Measurements from ENCODE around the gene PIK3C2A. TPM values are rescaled to one million over a fixed set of nuclear protein-coding genes. Genes with fewer than 3 reads are reported as not detected.
A peak's percentile ranks its signal among the peaks of the same experiment; 100 is the strongest.

The PIK3C2A gene
- polyA plus RNA-seq (27.9 to 44.7 TPM (median 33.2 TPM) in 3 replicates), polyA minus RNA-seq (6.4 to 82.6 TPM (median 32.4 TPM) in 3 replicates)
- polyA plus RNA-seq (2011; ENCODE audit: low read depth), result 35.0 TPM
- 17.7 and 41.7 TPM in 2 replicates for polyA plus RNA-seq (2011; cell fraction: cytosol; rRNA removed)
- 42.7 and 54.8 TPM in 2 replicates for polyA plus RNA-seq (2011; cell fraction: nucleus; rRNA removed)
- polyA plus RNA-seq (2012; ENCODE audit: low replicate concordance), result 15.0 and 26.8 TPM in 2 replicates
- 34.0 TPM for polyA minus RNA-seq (2011; cell fraction: cytosol; rRNA and poly(A)+ RNA removed)
- 38.8 and 84.4 TPM in 2 replicates for polyA minus RNA-seq (2011; cell fraction: nucleus; rRNA and poly(A)+ RNA removed)

DNA sequence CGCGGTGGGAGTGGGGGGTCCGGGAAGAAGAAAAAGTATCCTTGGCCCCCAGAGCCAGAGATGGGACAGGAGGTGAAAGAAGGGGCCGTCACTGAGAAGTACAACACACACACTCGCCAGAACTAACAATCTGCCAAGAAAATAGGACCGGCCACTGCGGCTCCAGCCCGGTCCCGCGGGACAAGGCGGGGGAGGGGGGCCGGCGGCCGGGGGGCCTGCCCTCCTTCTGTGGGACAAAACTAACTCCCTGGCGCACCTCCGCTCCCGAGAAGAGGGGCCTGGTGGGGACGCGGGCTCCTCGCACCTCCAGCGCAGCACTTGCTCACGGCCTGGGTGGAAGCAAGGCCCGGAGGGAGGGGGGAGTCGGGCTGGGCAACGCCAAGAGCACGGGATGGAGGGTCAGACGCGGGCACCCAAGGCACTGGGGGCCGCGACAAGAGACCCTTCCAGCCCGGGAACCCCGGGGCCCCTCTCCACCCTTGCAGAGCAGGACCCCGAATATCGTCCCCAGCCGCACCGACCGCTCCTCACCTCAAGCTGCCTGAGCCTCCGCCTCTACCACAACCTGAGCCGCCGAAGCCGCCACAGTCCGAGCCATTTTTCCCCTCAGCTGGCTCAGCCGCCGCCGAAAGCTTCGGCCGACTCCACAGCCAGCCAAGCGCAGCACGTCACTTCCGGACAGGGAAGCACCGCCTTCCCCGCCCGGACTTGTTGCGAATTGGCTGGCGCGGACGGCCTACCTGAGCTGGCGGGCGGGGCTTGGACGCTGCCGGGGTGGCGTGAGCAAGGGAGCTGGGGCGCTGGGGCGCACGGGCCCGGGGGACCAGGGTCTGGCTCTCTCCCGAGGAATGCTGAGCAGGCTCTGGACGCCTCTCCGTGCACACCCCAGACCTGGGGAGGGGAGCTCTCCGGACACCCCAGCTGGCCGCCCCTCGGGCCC, at the start of gene PIK3C2A:
PIK3C2A (minus strand) TSS at position 670 of the 940 bp plus-strand sequence. CDS start 38,245 bp downstream, outside the sequence.
- peak within 1 kb of the TSS; percentile 100 for H3K9ac ChIP-seq (ENCODE audit: control insufficient read depth, extremely low read depth, insufficient read depth, low read length)
- no peaks in the 10 kb centered on the region for H3K9me3 ChIP-seq (ENCODE audit: control insufficient read depth, low read depth, low read length)
- no peaks in the 10 kb centered on the region for H4K20me1 ChIP-seq (ENCODE audit: control insufficient read depth, extremely low read depth, insufficient read depth, low read length)
- FAIRE-seq (no peak), DNase-seq (ENCODE audit: low read depth, low spot score) (peak; percentile 61)
- H3K79me2 ChIP-seq (ENCODE audit: control insufficient read depth, insufficient read depth, low read length), result peaks cover 48% of the 10 kb centered on the region
- dilution Hi-C loops (cut with MboI; ENCODE audit: extremely low pct_ligation_motif_present, low sequenced_read_pairs), result no loop called here
- H3K27me3 ChIP-seq (ENCODE audit: control insufficient read depth, extremely low read depth, insufficient read depth, low read length), result no peaks in the 10 kb centered on the region
- TF ChIP-seq, protein P1, sequence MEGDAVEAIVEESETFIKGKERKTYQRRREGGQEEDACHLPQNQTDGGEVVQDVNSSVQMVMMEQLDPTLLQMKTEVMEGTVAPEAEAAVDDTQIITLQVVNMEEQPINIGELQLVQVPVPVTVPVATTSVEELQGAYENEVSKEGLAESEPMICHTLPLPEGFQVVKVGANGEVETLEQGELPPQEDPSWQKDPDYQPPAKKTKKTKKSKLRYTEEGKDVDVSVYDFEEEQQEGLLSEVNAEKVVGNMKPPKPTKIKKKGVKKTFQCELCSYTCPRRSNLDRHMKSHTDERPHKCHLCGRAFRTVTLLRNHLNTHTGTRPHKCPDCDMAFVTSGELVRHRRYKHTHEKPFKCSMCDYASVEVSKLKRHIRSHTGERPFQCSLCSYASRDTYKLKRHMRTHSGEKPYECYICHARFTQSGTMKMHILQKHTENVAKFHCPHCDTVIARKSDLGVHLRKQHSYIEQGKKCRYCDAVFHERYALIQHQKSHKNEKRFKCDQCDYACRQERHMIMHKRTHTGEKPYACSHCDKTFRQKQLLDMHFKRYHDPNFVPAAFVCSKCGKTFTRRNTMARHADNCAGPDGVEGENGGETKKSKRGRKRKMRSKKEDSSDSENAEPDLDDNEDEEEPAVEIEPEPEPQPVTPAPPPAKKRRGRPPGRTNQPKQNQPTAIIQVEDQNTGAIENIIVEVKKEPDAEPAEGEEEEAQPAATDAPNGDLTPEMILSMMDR (optimal IDR thresholded peaks at IDR 0.05 in 1 of 3, IDR thresholded peaks at IDR 0.05 in 1 of 3, conservative IDR thresholded peaks at IDR 0.05 in 1 of 3; ENCODE audit: extremely low read depth in 1 of 3, insufficient read depth in 2 of 3, low read length in 3 of 3), result no peak
- TF ChIP-seq EZH2 (IDR thresholded peaks at IDR 0.05; ENCODE audit: low read length), result no peak
- peak within 1 kb of the TSS; percentile 77 to 99 (median 97) for H3K4me3 ChIP-seq (ENCODE audit: control insufficient read depth in 2 of 3, extremely low read depth in 1 of 3, insufficient read depth in 2 of 3, low read depth in 1 of 3, low read length in 3 of 3)
- H3K4me2 ChIP-seq (ENCODE audit: control insufficient read depth, extremely low read depth, insufficient read depth, low read depth, low read length), result peak within 1 kb of the TSS; percentile 95
- no peaks in the 10 kb centered on the region for H3K9me1 ChIP-seq (ENCODE audit: control insufficient read depth, extremely low read depth, insufficient read depth, low read length)
- H2AFZ ChIP-seq (ENCODE audit: control insufficient read depth, low read length), result peak within 1 kb of the TSS; percentile 89
- H3K4me1 ChIP-seq (ENCODE audit: control insufficient read depth, extremely low read depth, insufficient read depth, low read length), result peaks cover 20% of the 10 kb centered on the region
- no peaks in the 10 kb centered on the region for H3K36me3 ChIP-seq (ENCODE audit: control insufficient read depth in 2 of 2, extremely low read depth in 1 of 2, insufficient read depth in 2 of 2, low read length in 2 of 2)
- H3K27ac ChIP-seq (ENCODE audit: control insufficient read depth, insufficient read depth, low read length), result peak within 1 kb of the TSS; percentile 99

DNA sequence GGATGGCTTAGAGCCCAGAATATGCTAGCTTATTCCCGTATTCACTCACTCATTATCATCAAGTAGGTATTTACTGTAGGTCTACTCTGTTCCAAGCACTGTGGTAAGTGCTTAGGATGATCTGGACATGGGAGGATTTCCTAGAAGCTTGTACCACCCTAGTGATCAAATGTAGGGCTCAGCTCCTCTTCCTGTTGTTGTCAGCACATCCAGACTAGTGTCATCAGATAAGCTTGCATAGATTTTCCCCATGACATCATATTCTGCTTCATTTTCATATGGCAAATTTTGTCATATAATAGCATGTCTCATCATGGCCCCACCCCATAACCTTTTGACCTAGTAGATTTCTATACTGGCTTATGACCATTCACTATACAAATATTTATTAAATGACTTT, 49.4 kb upstream of the PIK3C2A start:
- H3K4me1 ChIP-seq (ENCODE audit: control insufficient read depth, extremely low read depth, insufficient read depth, low read length), result peaks cover 22% of the 10 kb centered on the region
- dilution Hi-C loops (cut with MboI; ENCODE audit: extremely low pct_ligation_motif_present, low sequenced_read_pairs), result no loop called here

More for the DNA sequence above, 49.4 kb upstream of the PIK3C2A start:
- peak overlapping the region; percentile 81 for H3K27ac ChIP-seq (ENCODE audit: control insufficient read depth, insufficient read depth, low read length)
- TF ChIP-seq EZH2 (IDR thresholded peaks at IDR 0.05; ENCODE audit: low read length), result no peak
- TF ChIP-seq, protein P1 (optimal IDR thresholded peaks at IDR 0.05 in 1 of 3, IDR thresholded peaks at IDR 0.05 in 1 of 3, conservative IDR thresholded peaks at IDR 0.05 in 1 of 3; ENCODE audit: extremely low read depth in 1 of 3, insufficient read depth in 2 of 3, low read length in 3 of 3), result no peak
- FAIRE-seq (peak; percentile 59), DNase-seq (ENCODE audit: low read depth, low spot score) (no peak)
- no peaks in the 10 kb centered on the region for H3K36me3 ChIP-seq (ENCODE audit: control insufficient read depth in 2 of 2, extremely low read depth in 1 of 2, insufficient read depth in 2 of 2, low read length in 2 of 2)
- no peaks in the 10 kb centered on the region for H4K20me1 ChIP-seq (ENCODE audit: control insufficient read depth, extremely low read depth, insufficient read depth, low read length)
- H2AFZ ChIP-seq (ENCODE audit: control insufficient read depth, low read length), result peak overlapping the region; percentile 53
- H3K9ac ChIP-seq (ENCODE audit: control insufficient read depth, extremely low read depth, insufficient read depth, low read length), result peak overlapping the region; percentile 13
- no peaks in the 10 kb centered on the region for H3K79me2 ChIP-seq (ENCODE audit: control insufficient read depth, insufficient read depth, low read length)
- no peak overlapping the region for H3K4me3 ChIP-seq (ENCODE audit: control insufficient read depth in 2 of 3, extremely low read depth in 1 of 3, insufficient read depth in 2 of 3, low read depth in 1 of 3, low read length in 3 of 3)
- no peaks in the 10 kb centered on the region for H3K9me3 ChIP-seq (ENCODE audit: control insufficient read depth, low read depth, low read length)
- H3K4me2 ChIP-seq (ENCODE audit: control insufficient read depth, extremely low read depth, insufficient read depth, low read depth, low read length), result peak overlapping the region; percentile 27
- H3K27me3 ChIP-seq (ENCODE audit: control insufficient read depth, extremely low read depth, insufficient read depth, low read length), result no peaks in the 10 kb centered on the region
- no peaks in the 10 kb centered on the region for H3K9me1 ChIP-seq (ENCODE audit: control insufficient read depth, extremely low read depth, insufficient read depth, low read length)

Data from keratinocyte (primary cell).